Pancreas (tissue), 10 donors: Measurements from ENCODE around the gene FAM217B. TPM values are rescaled to one million over a fixed set of nuclear protein-coding genes. Genes with fewer than 3 reads are reported as not detected.
A peak's percentile ranks its signal among the peaks of the same experiment; 100 is the strongest.

ENCODE experiments used
- ATAC-seq, 4 donors: fragments of 200-7000 bp; cut with Tn5 transposase; one replicate each; pipeline versions ENCODE4 v1.8.0 to v1.9.1; 2020; ENCODE audit warnings: mild to moderate bottlenecking in 4 of 4, moderate library complexity in 4 of 4
- DNase-seq, 6 donors: peaks; one replicate each; pipeline ENCODE4 v3.0.0-alpha.2; 2020
- FAIRE-seq: peaks from 2 replicates; lab custom pipeline; 2012; peaks lifted over from hg19 to GRCh38; lab: Jason Lieb, UNC
- H3K27ac ChIP-seq, 4 donors: fragments of 200-600 bp; sonication (generic); 1 replicate in 3 of 4; 2 replicates in 1 of 4; pipeline versions ENCODE4 v1.5.0 to v1.8.0; 2020
- H3K27me3 ChIP-seq, 4 donors: fragments of 200-600 bp; one replicate each; pipeline ENCODE4 v1.8.0; 2021
- H3K36me3 ChIP-seq, 3 donors: fragments of 200-600 bp; sonication (generic) in 1 of 3; one replicate each; pipeline versions ENCODE4 v1.5.0 to v1.8.0; 2020 to 2021
- H3K4me1 ChIP-seq, 3 donors: fragments of 200-600 bp; one replicate each; pipeline ENCODE4 v1.8.0; 2021
- H3K4me3 ChIP-seq, 4 donors: fragments of 200-600 bp; sonication (generic) in 2 of 4; one replicate each; pipeline versions ENCODE4 v1.5.0 to v1.8.0; 2020 to 2021
- H3K9me3 ChIP-seq, 4 donors: fragments of 200-600 bp; one replicate each; pipeline ENCODE4 v1.8.0; 2021
- WGBS, 2 donors: extraction: QIAGEN DNeasy Blood & Tissue Kit; methylation state at CpG; one replicate each; pipeline ENCODE4 v1.1.7; 2013; 5-methylcytosine and 5-hydroxymethylcytosine counted together
- intact Hi-C, 3 donors: fragments of 100-400 bp; cut with DNase I; formaldehyde crosslinking; loops; one replicate each; pipeline versions ENCODE4 v1.11.1 to v1.14.2; 2022
- polyA plus RNA-seq, 2 donors: library from polyadenylated mRNA; stranded (reverse); fragments of 200-250 nt; gene quantifications; one replicate each; pipeline ENCODE4 v1.2.3, GENCODE V29; 2013
- total RNA-seq, 6 donors: library from RNA; stranded (reverse); fragmentation: NEBNext Ultra II Directional in 4 of 6; extraction: Animal tissue kit (Norgen Biotek cat#: 25700) in 4 of 6; gene quantifications; one replicate each; pipeline versions ENCODE4 v1.2.1 to v1.2.4, GENCODE V29; 2021 to 2023
- TF ChIP-seq, protein P1 (sequence below), 4 donors: fragments of 200-600 bp; sonication (generic) in 3 of 4; IDR thresholded peaks; one replicate each; pipeline versions ENCODE4 v1.5.0 to v1.8.0; 2021; ENCODE audit warnings: antibody characterized with exemption in 4 of 4
- donor health status: healthy with polysubstance abuse.
- donor health status: DM: no; HTN: no; CAD: no; lungs with moderate emphysema.
- donor health status: DM: no; HTN: no; CAD: no.
- donor health status: control.
- donor health status: control.
- donor health status: Bipolar disorder and iron deficiency.
- donor health status: DM: yes; HTN: yes; CAD: no.
- donor health status: DM: no; HTN: no; CAD: no.
- donor health status: DM: no; HTN: no; CAD: no.
- donor health status: DM: yes; HTN: yes; CAD: no.

The FAM217B gene
- total and polyA plus RNA-seq, 8 donors: 1.4 to 6.6 (median 2.8) TPM

DNA sequence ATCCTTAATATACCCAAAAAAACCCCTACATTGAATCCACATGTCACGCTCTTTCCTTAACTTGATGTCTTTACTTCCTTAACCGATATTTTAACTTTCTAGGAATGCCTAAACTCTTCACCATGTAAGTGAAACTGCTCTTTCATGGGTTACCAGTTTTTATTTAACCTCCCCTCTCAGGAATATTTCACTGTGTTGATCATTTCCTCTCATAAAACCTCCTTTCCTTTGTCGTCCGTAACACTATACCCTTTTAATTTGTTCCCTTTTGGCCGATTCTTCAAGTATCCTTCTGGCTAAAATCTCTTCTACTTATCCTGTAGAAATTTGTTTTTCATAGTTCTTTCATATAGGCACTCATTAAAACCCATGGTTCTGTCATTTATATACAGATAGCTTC is 31.3 kb upstream of the FAM217B start:
- no peak for FAIRE-seq
- intact Hi-C loops: no loop called here
- no peak for ATAC-seq
- no peak overlapping the region for H3K27ac ChIP-seq
- no peaks in the 10 kb centered on the region for H3K27me3 ChIP-seq
- TF ChIP-seq, protein P1, sequence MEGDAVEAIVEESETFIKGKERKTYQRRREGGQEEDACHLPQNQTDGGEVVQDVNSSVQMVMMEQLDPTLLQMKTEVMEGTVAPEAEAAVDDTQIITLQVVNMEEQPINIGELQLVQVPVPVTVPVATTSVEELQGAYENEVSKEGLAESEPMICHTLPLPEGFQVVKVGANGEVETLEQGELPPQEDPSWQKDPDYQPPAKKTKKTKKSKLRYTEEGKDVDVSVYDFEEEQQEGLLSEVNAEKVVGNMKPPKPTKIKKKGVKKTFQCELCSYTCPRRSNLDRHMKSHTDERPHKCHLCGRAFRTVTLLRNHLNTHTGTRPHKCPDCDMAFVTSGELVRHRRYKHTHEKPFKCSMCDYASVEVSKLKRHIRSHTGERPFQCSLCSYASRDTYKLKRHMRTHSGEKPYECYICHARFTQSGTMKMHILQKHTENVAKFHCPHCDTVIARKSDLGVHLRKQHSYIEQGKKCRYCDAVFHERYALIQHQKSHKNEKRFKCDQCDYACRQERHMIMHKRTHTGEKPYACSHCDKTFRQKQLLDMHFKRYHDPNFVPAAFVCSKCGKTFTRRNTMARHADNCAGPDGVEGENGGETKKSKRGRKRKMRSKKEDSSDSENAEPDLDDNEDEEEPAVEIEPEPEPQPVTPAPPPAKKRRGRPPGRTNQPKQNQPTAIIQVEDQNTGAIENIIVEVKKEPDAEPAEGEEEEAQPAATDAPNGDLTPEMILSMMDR (IDR thresholded peaks at IDR 0.05): no peak
- no peak for DNase-seq
- no peaks in the 10 kb centered on the region for H3K9me3 ChIP-seq
- no peaks in the 10 kb centered on the region for H3K36me3 ChIP-seq
- 94 to 95% methylated on average over 5 of the region's 5 CpGs for WGBS, 2 donors
- no peak overlapping the region for H3K4me3 ChIP-seq
- H3K4me1 ChIP-seq: no peaks in the 10 kb centered on the region

DNA sequence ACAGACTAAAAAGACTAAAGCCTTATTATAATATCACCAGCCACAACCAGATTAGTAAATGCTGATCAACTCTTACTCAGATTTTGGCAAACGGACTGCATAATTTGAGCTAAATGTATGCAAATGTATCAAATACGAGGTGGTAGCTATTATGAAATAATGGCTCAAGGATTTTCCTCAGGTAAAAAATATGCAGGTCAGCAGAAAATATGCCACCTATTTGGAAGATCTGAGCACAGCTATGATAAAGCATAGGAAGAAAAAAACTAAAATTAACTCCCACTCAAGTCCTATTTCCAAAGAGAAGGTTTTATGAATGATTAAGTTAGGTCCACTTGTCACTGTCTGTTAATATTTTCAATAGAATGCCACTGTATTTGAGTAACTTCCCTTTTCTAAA is 29.1 kb upstream of the FAM217B start:
- DNase-seq (no peak), FAIRE-seq (no peak), ATAC-seq (no peak)
- Histone ChIP-seq H3K9me3 (no peaks in the 10 kb centered on the region), H3K4me3 (no peak overlapping the region), H3K27ac (no peak overlapping the region), H3K27me3 (no peaks in the 10 kb centered on the region), H3K4me1 (no peaks in the 10 kb centered on the region), H3K36me3 (no peaks in the 10 kb centered on the region)
- 72 to 79% methylated on average over 2 of the region's 2 CpGs for WGBS, 2 donors
- TF ChIP-seq, protein P1 (IDR thresholded peaks at IDR 0.05): no peak
- intact Hi-C loops: no loop called here

GRCh38 chr20:59912609-59913008 is 27.6 kb upstream of the FAM217B start:
- intact Hi-C loops: no loop called here
- Histone ChIP-seq H3K4me3 (no peak overlapping the region), H3K27me3 (no peaks in the 10 kb centered on the region), H3K27ac (no peak overlapping the region), H3K9me3 (no peaks in the 10 kb centered on the region), H3K4me1 (no peaks in the 10 kb centered on the region), H3K36me3 (no peaks in the 10 kb centered on the region)
- 91 to 92% methylated on average over 4 of the region's 4 CpGs for WGBS, 2 donors
- ATAC-seq (no peak), DNase-seq (no peak), FAIRE-seq (no peak)
- TF ChIP-seq, protein P1 (IDR thresholded peaks at IDR 0.05): no peak

- ATAC-seq (no peak), FAIRE-seq (no peak), DNase-seq (no peak)
- TF ChIP-seq, protein P1 (IDR thresholded peaks at IDR 0.05): no peak
- Histone ChIP-seq H3K9me3 (no peaks in the 10 kb centered on the region), H3K36me3 (no peaks in the 10 kb centered on the region), H3K4me3 (no peak overlapping the region), H3K27ac (peak overlapping the region in 1 of 4 donors; percentile 19), H3K4me1 (peaks cover 15 to 30% (median 24%) of the 10 kb centered on the region in 3 donors), H3K27me3 (no peaks in the 10 kb centered on the region)
- intact Hi-C loops: no loop called here
Observed at GRCh38 chr20:59920944-59921343, 19.2 kb upstream of the FAM217B start.

DNA sequence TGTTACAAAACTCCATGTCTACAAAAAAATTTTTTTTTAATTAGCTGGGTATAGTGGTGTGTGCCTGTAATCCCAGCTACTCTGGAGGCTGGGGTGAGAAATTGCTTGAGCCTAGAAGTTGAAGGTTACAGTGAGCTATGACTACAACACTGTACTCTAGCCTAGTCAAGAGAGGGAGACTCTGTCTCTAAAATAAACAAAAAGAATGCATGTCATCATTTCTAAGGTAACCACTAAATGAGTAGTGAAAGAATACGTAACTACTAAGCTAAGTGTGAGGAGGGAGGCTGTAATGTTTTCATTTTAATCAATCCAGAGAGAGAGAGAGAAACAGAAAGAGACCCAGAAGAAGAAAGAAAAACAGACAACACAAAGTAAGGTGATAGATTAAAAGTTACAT is 16.7 kb upstream of the FAM217B start:
- no peak for DNase-seq
- H3K36me3 ChIP-seq: no peaks in the 10 kb centered on the region
- peak overlapping the region in 1 of 4 donors; percentile 83 for H3K27ac ChIP-seq
- FAIRE-seq: no peak
- no peaks in the 10 kb centered on the region for H3K27me3 ChIP-seq
- intact Hi-C loops: no loop called here
- no peaks in the 10 kb centered on the region for H3K9me3 ChIP-seq
- no peak overlapping the region for H3K4me3 ChIP-seq
- TF ChIP-seq, protein P1 (IDR thresholded peaks at IDR 0.05): no peak
- WGBS, 2 donors: 43 to 53% methylated on average over 1 of the region's 1 CpG
- H3K4me1 ChIP-seq: peaks cover 20 to 45% (median 38%) of the 10 kb centered on the region in 3 donors
- ATAC-seq: peak; percentile 18 to 60 (median 54)
